Measurements from ENCODE around the gene IFITM5.
A peak's percentile ranks its signal among the peaks of the same experiment; 100 is the strongest.
"Not testable (repeated sequence)": the region's sequence is repeated elsewhere in the genome, so short reads cannot be mapped to it uniquely, and the experiment has no call there.

Gene IFITM5

GRCh38 chr11:332651-333480 lies 33.5 kb upstream of the IFITM5 start:
- no peak for DNase-seq (ENCODE audit: low spot score)
- H3K4me1 Mint-ChIP-seq (ENCODE audit: low read depth): peaks cover 48% of the 10 kb centered on the region
- no peaks in the 10 kb centered on the region for H3K27me3 Mint-ChIP-seq (ENCODE audit: low read depth)
- H3K9me3 Mint-ChIP-seq: no peaks in the 10 kb centered on the region
- peak overlapping the region; percentile 49 for H3K27ac Mint-ChIP-seq
- H3K4me3 Mint-ChIP-seq: no peak overlapping the region
- H3K36me3 Mint-ChIP-seq (ENCODE audit: low read depth): peaks cover 14% of the 10 kb centered on the region

GRCh38 chr11:331358-332060 lies 32.2 kb upstream of the IFITM5 start:
- Mint-ChIP-seq H3K36me3 (ENCODE audit: low read depth) (peaks cover 14% of the 10 kb centered on the region), H3K27me3 (ENCODE audit: low read depth) (no peaks in the 10 kb centered on the region), H3K4me1 (ENCODE audit: low read depth) (peaks cover 55% of the 10 kb centered on the region), H3K9me3 (no peaks in the 10 kb centered on the region), H3K4me3 (peak overlapping the region; percentile 65), H3K27ac (peak overlapping the region; percentile 77)
- no peak for DNase-seq (ENCODE audit: low spot score)

- Mint-ChIP-seq H3K27me3 (ENCODE audit: low read depth) (no peaks in the 10 kb centered on the region), H3K27ac (peak overlapping the region; percentile 77), H3K9me3 (no peaks in the 10 kb centered on the region), H3K4me3 (peak overlapping the region; percentile 65), H3K36me3 (ENCODE audit: low read depth) (peaks cover 14% of the 10 kb centered on the region), H3K4me1 (ENCODE audit: low read depth) (peaks cover 59% of the 10 kb centered on the region)
- no peak for DNase-seq (ENCODE audit: low spot score)
These were observed 31.5 kb upstream of the IFITM5 start for GRCh38 chr11:330694-331357.

- Mint-ChIP-seq H3K27me3 (ENCODE audit: low read depth) (no peaks in the 10 kb centered on the region), H3K4me1 (ENCODE audit: low read depth) (peaks cover 59% of the 10 kb centered on the region), H3K36me3 (ENCODE audit: low read depth) (peaks cover 14% of the 10 kb centered on the region), H3K4me3 (peak overlapping the region; percentile 65), H3K27ac (peak overlapping the region; percentile 85), H3K9me3 (no peaks in the 10 kb centered on the region)
- DNase-seq (ENCODE audit: low spot score): no peak
These were observed 31.0 kb upstream of the IFITM5 start for GRCh38 chr11:330307-330693.

- Mint-ChIP-seq H3K9me3 (no peaks in the 10 kb centered on the region), H3K4me1 (ENCODE audit: low read depth) (peaks cover 61% of the 10 kb centered on the region), H3K4me3 (peak overlapping the region; percentile 65), H3K27ac (peak overlapping the region; percentile 85), H3K36me3 (ENCODE audit: low read depth) (peaks cover 14% of the 10 kb centered on the region), H3K27me3 (ENCODE audit: low read depth) (no peaks in the 10 kb centered on the region)
- DNase-seq (ENCODE audit: low spot score): no peak
These were observed 30.5 kb upstream of the IFITM5 start for GRCh38 chr11:329886-330253.

- not testable (repeated sequence) for DNase-seq (ENCODE audit: low spot score); H3K27me3 Mint-ChIP-seq (ENCODE audit: low read depth); H3K9me3 Mint-ChIP-seq
- Mint-ChIP-seq H3K4me3 (peak overlapping the region; percentile 65), H3K4me1 (ENCODE audit: low read depth) (peaks cover 67% of the 10 kb centered on the region), H3K36me3 (ENCODE audit: low read depth) (peaks cover 14% of the 10 kb centered on the region), H3K27ac (peak overlapping the region; percentile 85)
These were observed 29.3 kb upstream of the IFITM5 start for GRCh38 chr11:328516-329100.

- no peak for DNase-seq (ENCODE audit: low spot score)
- Mint-ChIP-seq H3K27ac (peak overlapping the region; percentile 49), H3K4me3 (peak overlapping the region; percentile 21), H3K27me3 (ENCODE audit: low read depth) (no peaks in the 10 kb centered on the region), H3K4me1 (ENCODE audit: low read depth) (peaks cover 65% of the 10 kb centered on the region), H3K9me3 (no peaks in the 10 kb centered on the region), H3K36me3 (ENCODE audit: low read depth) (peaks cover 10% of the 10 kb centered on the region)
These were observed 28.7 kb upstream of the IFITM5 start for GRCh38 chr11:328012-328411.

GRCh38 chr11:327581-327923 lies 28.2 kb upstream of the IFITM5 start:
- H3K9me3 Mint-ChIP-seq: no peaks in the 10 kb centered on the region
- peaks cover 8% of the 10 kb centered on the region for H3K36me3 Mint-ChIP-seq (ENCODE audit: low read depth)
- H3K27me3 Mint-ChIP-seq (ENCODE audit: low read depth): no peaks in the 10 kb centered on the region
- no peak for DNase-seq (ENCODE audit: low spot score)
- peak overlapping the region; percentile 79 for H3K4me3 Mint-ChIP-seq
- H3K27ac Mint-ChIP-seq: peak overlapping the region; percentile 95
- H3K4me1 Mint-ChIP-seq (ENCODE audit: low read depth): peaks cover 63% of the 10 kb centered on the region

- peaks cover 62% of the 10 kb centered on the region for H3K4me1 Mint-ChIP-seq (ENCODE audit: low read depth)
- H3K27ac Mint-ChIP-seq: peak overlapping the region; percentile 95
- H3K4me3 Mint-ChIP-seq: peak overlapping the region; percentile 79
- H3K9me3 Mint-ChIP-seq: no peaks in the 10 kb centered on the region
- no peaks in the 10 kb centered on the region for H3K27me3 Mint-ChIP-seq (ENCODE audit: low read depth)
- DNase-seq (ENCODE audit: low spot score): peak; percentile 67
- peaks cover 8% of the 10 kb centered on the region for H3K36me3 Mint-ChIP-seq (ENCODE audit: low read depth)
These were observed 27.7 kb upstream of the IFITM5 start for GRCh38 chr11:326842-327580.

- Mint-ChIP-seq H3K27ac (peak overlapping the region; percentile 95), H3K4me3 (peak overlapping the region; percentile 79), H3K9me3 (no peaks in the 10 kb centered on the region), H3K4me1 (ENCODE audit: low read depth) (peaks cover 57% of the 10 kb centered on the region), H3K27me3 (ENCODE audit: low read depth) (no peaks in the 10 kb centered on the region), H3K36me3 (ENCODE audit: low read depth) (peaks cover 7% of the 10 kb centered on the region)
- DNase-seq (ENCODE audit: low spot score): no peak
These were observed 27.2 kb upstream of the IFITM5 start for GRCh38 chr11:326592-326841.

- H3K4me1 Mint-ChIP-seq (ENCODE audit: low read depth): peaks cover 52% of the 10 kb centered on the region
- H3K36me3 Mint-ChIP-seq (ENCODE audit: low read depth): peaks cover 7% of the 10 kb centered on the region
- no peak for DNase-seq (ENCODE audit: low spot score)
- peak overlapping the region; percentile 79 for H3K4me3 Mint-ChIP-seq
- peak overlapping the region; percentile 95 for H3K27ac Mint-ChIP-seq
- no peaks in the 10 kb centered on the region for H3K27me3 Mint-ChIP-seq (ENCODE audit: low read depth)
- no peaks in the 10 kb centered on the region for H3K9me3 Mint-ChIP-seq
These were observed 26.7 kb upstream of the IFITM5 start for GRCh38 chr11:325796-326591.

GRCh38 chr11:324593-325517 lies 25.5 kb upstream of the IFITM5 start:
- H3K27ac Mint-ChIP-seq: peak overlapping the region; percentile 6
- H3K9me3 Mint-ChIP-seq; DNase-seq (ENCODE audit: low spot score); H3K27me3 Mint-ChIP-seq (ENCODE audit: low read depth): not testable (repeated sequence)
- H3K4me1 Mint-ChIP-seq (ENCODE audit: low read depth): peaks cover 50% of the 10 kb centered on the region
- H3K36me3 Mint-ChIP-seq (ENCODE audit: low read depth): peaks cover 12% of the 10 kb centered on the region
- peak overlapping the region; percentile 7 for H3K4me3 Mint-ChIP-seq
